Measurements from ENCODE around the gene PTPRG. TPM values are rescaled to one million over a fixed set of nuclear protein-coding genes. Genes with fewer than 3 reads are reported as not detected.

The PTPRG gene
- total RNA-seq, 1 experiment from 2014 or later, result 69.3 TPM

DNA sequence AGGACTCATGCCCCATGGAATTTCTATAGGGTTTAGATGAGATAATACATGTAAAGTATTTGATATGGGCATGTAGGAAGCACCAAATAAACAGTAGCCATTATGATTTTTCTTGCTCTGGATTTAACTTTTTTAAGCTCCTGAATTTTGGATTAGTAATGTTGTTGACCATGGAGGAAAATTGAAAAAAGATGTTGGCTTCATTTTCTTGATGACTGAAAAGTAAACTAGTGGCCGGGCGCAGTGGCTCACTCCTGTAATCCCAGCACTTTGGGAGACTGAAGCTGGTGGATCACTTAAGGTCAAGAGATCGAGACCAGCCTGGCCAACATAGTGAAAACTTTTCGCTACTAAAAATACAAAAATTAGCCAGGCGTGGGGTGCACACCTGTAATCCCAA is 120.3 kb downstream of the PTPRG start:
- peaks cover 14% of the 10 kb centered on the region for H3K79me1 ChIP-seq (ENCODE audit: insufficient read depth, low read depth, low read length, poor library complexity, severe bottlenecking)
- TF ChIP-seq, protein P1, sequence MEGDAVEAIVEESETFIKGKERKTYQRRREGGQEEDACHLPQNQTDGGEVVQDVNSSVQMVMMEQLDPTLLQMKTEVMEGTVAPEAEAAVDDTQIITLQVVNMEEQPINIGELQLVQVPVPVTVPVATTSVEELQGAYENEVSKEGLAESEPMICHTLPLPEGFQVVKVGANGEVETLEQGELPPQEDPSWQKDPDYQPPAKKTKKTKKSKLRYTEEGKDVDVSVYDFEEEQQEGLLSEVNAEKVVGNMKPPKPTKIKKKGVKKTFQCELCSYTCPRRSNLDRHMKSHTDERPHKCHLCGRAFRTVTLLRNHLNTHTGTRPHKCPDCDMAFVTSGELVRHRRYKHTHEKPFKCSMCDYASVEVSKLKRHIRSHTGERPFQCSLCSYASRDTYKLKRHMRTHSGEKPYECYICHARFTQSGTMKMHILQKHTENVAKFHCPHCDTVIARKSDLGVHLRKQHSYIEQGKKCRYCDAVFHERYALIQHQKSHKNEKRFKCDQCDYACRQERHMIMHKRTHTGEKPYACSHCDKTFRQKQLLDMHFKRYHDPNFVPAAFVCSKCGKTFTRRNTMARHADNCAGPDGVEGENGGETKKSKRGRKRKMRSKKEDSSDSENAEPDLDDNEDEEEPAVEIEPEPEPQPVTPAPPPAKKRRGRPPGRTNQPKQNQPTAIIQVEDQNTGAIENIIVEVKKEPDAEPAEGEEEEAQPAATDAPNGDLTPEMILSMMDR (conservative IDR thresholded peaks at IDR 0.05), result no peak
- H2AK5ac ChIP-seq (ENCODE audit: insufficient read length, low read length), result no peak overlapping the region
- no peak overlapping the region for H3K4me3 Mint-ChIP-seq
- H4K20me1 ChIP-seq (ENCODE audit: control insufficient read depth, insufficient read depth, insufficient read length), result peaks cover 2% of the 10 kb centered on the region
- H3K27ac ChIP-seq (ENCODE audit: insufficient read length, low read depth, low read length), result no peak overlapping the region
- no peak overlapping the region for H4K5ac ChIP-seq (ENCODE audit: insufficient read length, low read depth, low read length)
- H4K8ac ChIP-seq (replicated peaks; ENCODE audit: insufficient read length, low read depth, low read length), result no peak overlapping the region
- H3K79me2 ChIP-seq (ENCODE audit: insufficient read depth, low read length), result peaks cover 52% of the 10 kb centered on the region; the same call in 1 of the 2 replicates
- no peaks in the 10 kb centered on the region for H3K23me2 ChIP-seq (ENCODE audit: insufficient read length, low read depth, low read length, poor library complexity, severe bottlenecking)
- H2BK120ac ChIP-seq (ENCODE audit: low read depth, low read length, poor library complexity, severe bottlenecking), result no peak overlapping the region
- no peak overlapping the region for H3K18ac ChIP-seq (ENCODE audit: insufficient read length, low read depth, low read length)
- peaks cover 10% of the 10 kb centered on the region for H3K27me3 Mint-ChIP-seq (ENCODE audit: low read depth)
- no peak overlapping the region for H2BK20ac ChIP-seq (ENCODE audit: low read depth, low read length, poor library complexity, severe bottlenecking)
- no peaks in the 10 kb centered on the region for H3K27me3 ChIP-seq (ENCODE audit: insufficient read depth, low read length)
- peaks cover 0 to 3% (median 0%) of the 10 kb centered on the region in 3 experiments; a peak in 2 of 7 replicates for H3K36me3 Mint-ChIP-seq (ENCODE audit: insufficient read depth in 1 of 3, low read depth in 3 of 3)
- no peak overlapping the region for H2BK12ac ChIP-seq (ENCODE audit: insufficient read length, low read depth, low read length)
- no peak overlapping the region for H2AFZ ChIP-seq (ENCODE audit: low read length)
- H3K4me1 ChIP-seq (ENCODE audit: insufficient read depth, low read length), result peaks cover 55% of the 10 kb centered on the region
- no peak overlapping the region for H3K4me2 ChIP-seq (ENCODE audit: insufficient read depth, insufficient read length, low read length)
- H2BK15ac ChIP-seq (ENCODE audit: low read depth, low read length), result no peak overlapping the region
- H3K56ac ChIP-seq (ENCODE audit: insufficient read length, low read depth, low read length), result no peak overlapping the region
- H3K23ac ChIP-seq (ENCODE audit: insufficient read length, low read depth, low read length), result no peak overlapping the region
- H4K91ac ChIP-seq (ENCODE audit: insufficient read length, low read depth, low read length), result no peak overlapping the region
- H3K9me3 ChIP-seq (ENCODE audit: control insufficient read depth, low read depth, low read length), result no peaks in the 10 kb centered on the region
- peak overlapping the region in 1 of 3 experiments; percentile 72; a peak in 3 of 7 replicates for H3K27ac Mint-ChIP-seq
- no peaks in the 10 kb centered on the region for H3K9me3 Mint-ChIP-seq
- no peak overlapping the region for H3K4ac ChIP-seq (ENCODE audit: low read depth, low read length)
- H3K9ac ChIP-seq (ENCODE audit: extremely low read depth, insufficient read length, low read length), result no peak overlapping the region
- H2BK5ac ChIP-seq (ENCODE audit: insufficient read length, low read length), result no peak overlapping the region
- DNase-seq, result no peak
- peaks cover 80 to 86% of the 10 kb centered on the region in 2 experiments for H3K4me1 Mint-ChIP-seq
- no CpG with 5 or more reads among the region's 5 CpGs for WGBS (ENCODE audit: extremely low coverage, insufficient read length, low lambda C conversion rate)
- H3K14ac ChIP-seq (ENCODE audit: insufficient read depth, low read length), result no peak overlapping the region
- no peak overlapping the region for H3T11ph ChIP-seq (ENCODE audit: low read length)
